ENCODE measurements around the gene TAF6. TPM values are rescaled to one million over a fixed set of nuclear protein-coding genes. Genes with fewer than 3 reads are reported as not detected.

The TAF6 gene
- total and polyA plus RNA-seq, 9 of the 15 experiments (the other 6 are each of a cell fraction or from before 2014, with no cell fraction given), result 0.78 to 78.7 (median 21.3) TPM

GRCh38 chr7:100063376-100063775, 55.8 kb downstream of the TAF6 start (continued):
- no peak for TF ChIP-seq ZNF785 (CRISPR knock-in tag; IDR thresholded peaks at IDR 0.05)

DNA sequence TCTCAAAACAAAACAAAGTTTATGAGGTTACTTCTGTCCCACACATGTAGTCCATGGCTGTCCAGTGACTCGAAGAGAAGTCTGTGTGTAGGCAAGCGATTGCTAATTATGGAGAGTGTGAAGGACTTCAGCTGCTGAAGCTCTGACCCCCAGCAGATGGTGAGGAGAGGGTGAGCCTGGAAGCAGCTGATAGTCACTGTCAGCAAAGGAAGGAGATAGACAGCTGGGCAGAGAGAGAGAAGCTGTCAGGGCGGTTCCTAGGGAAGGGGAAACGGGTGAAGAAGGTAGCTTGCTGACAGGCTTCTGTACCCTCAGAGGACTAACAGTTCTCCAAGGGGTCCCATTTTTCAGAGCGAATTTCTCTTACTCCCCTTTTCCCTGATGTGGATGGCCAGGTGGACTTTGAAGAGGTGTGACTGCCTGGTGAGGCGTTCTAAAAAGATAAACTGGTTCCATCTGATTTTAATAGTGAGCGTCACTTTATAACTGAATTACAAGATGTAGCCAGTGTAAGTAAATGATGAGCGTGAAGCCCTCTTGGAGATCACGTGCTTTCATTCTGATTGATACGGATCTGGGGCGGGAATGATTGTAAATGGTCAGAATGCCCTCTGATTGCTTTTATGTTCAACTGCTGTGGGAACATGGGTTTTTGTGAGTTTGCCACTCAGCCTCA, 57.5 kb downstream of the TAF6 start:
- 62% methylated on average over 11 of the region's 11 CpGs for WGBS (ENCODE audit: insufficient coverage, low coverage, missing lambda C conversion rate)
- BruUV-seq (replicated peaks), result no TSS peak
- peak; percentile 78 for FAIRE-seq
- ATAC-seq, result peak; percentile 54
- Histone ChIP-seq H3K9me1 (ENCODE audit: control insufficient read depth, insufficient read depth, low read length) (no peaks in the 10 kb centered on the region), H3K4me1 (replicated peaks in 1 of 2; ENCODE audit: control insufficient read depth in 2 of 2, insufficient read depth in 2 of 2, low read length in 2 of 2) (peaks cover 5 to 19% of the 10 kb centered on the region in 2 experiments; a peak in 3 of 5 replicates), H3K4me2 (ENCODE audit: insufficient read depth, low read length) (peak overlapping the region; percentile 14), H3K27ac (ENCODE audit: extremely low read depth, low read depth, low read length) (no peak overlapping the region; the same call in 2 of the 3 replicates), H3K27me3 (ENCODE audit: control insufficient read depth in 2 of 2, insufficient read depth in 2 of 2, low read length in 2 of 2) (no peaks in the 10 kb centered on the region), H3K36me3 (ENCODE audit: control insufficient read depth, insufficient read depth, low read length) (peaks cover 64% of the 10 kb centered on the region), H3K79me2 (ENCODE audit: control insufficient read depth, insufficient read depth, low read length) (no peaks in the 10 kb centered on the region), H4K20me1 (replicated peaks; ENCODE audit: control insufficient read depth, insufficient read depth, low read length) (no peaks in the 10 kb centered on the region), H3K4me3 (no peak overlapping the region), H2AFZ (ENCODE audit: low read depth, low read length) (no peak overlapping the region), H3K9ac (ENCODE audit: insufficient read depth in 1 of 2, low read depth in 2 of 2, low read length in 2 of 2) (peak overlapping the region in 1 of 2 experiments; percentile 31; a peak in 1 of 4 replicates), H3K9me3 (replicated peaks; ENCODE audit: control insufficient read depth, insufficient read depth, low read depth, low read length) (no peaks in the 10 kb centered on the region; the same call in 1 of the 2 replicates)
- ChIA-PET CTCF (ENCODE audit: low intra/inter-chr PET ratio) (interaction anchor here (0.5 kb wide), 1 partner anchor 33 kb away, joined by 4 read pairs; no protein-coding TSS in a partner anchor), POLR2A (interaction anchor here (0.5 to 1.1 kb wide), 5 partner anchors 11 to 659 kb away, joined by 3 to 7 read pairs (median 5); partner anchors contain the start of gene ZSCAN21)
- intact Hi-C loops (cut with micrococcal nuclease), result no loop called here
- in situ Hi-C loops (cut with MboI), result no loop called here
- DNase-seq (ENCODE audit: extremely low read depth in 1 of 4, low spot score in 3 of 4), result peak; percentile 65 to 78 (median 76)
- no peak for TF ChIP-seq SLC30A9 (CRISPR knock-in tag; IDR thresholded peaks at IDR 0.05)
- TF ChIP-seq MTF1 (CRISPR knock-in tag; IDR thresholded peaks at IDR 0.05; ENCODE audit: borderline replicate concordance), result no peak
- TF ChIP-seq ZNF431 (CRISPR knock-in tag; IDR thresholded peaks at IDR 0.05), result no peak
- TF ChIP-seq ZNF197 (CRISPR knock-in tag; IDR thresholded peaks at IDR 0.05; ENCODE audit: low read depth), result no peak
- TF ChIP-seq TFAM (CRISPR knock-in tag; conservative IDR thresholded peaks at IDR 0.05), result no peak
- peak; percentile 44; the same call in 1 of the 2 replicates for TF ChIP-seq HLTF (IDR thresholded peaks at IDR 0.05)
- no peak for TF ChIP-seq NFIX (CRISPR knock-in tag; IDR thresholded peaks at IDR 0.05; ENCODE audit: low read depth)
- TF ChIP-seq ZNF347 (CRISPR knock-in tag; IDR thresholded peaks at IDR 0.05; ENCODE audit: low read depth), result no peak
- no peak for TF ChIP-seq HNRNPLL (IDR thresholded peaks at IDR 0.05; ENCODE audit: low read depth, low read length, poor library complexity, severe bottlenecking)
- TF ChIP-seq ZNF232 (CRISPR knock-in tag; IDR thresholded peaks at IDR 0.05), result no peak
- TF ChIP-seq TRIM28 (IDR thresholded peaks at IDR 0.05), result peak; percentile 31; the same call in 1 of the 2 replicates
- no peak for TF ChIP-seq NFRKB (IDR thresholded peaks at IDR 0.05; ENCODE audit: low read depth)
- TF ChIP-seq PHF21A (IDR thresholded peaks at IDR 0.05; ENCODE audit: borderline replicate concordance, low read depth), result no peak
- no peak for TF ChIP-seq DIDO1 (tag; IDR thresholded peaks at IDR 0.05; ENCODE audit: low read depth)
- TF ChIP-seq PTTG1 (tag; IDR thresholded peaks at IDR 0.05; ENCODE audit: low read depth), result no peak
- TF ChIP-seq, protein P1, sequence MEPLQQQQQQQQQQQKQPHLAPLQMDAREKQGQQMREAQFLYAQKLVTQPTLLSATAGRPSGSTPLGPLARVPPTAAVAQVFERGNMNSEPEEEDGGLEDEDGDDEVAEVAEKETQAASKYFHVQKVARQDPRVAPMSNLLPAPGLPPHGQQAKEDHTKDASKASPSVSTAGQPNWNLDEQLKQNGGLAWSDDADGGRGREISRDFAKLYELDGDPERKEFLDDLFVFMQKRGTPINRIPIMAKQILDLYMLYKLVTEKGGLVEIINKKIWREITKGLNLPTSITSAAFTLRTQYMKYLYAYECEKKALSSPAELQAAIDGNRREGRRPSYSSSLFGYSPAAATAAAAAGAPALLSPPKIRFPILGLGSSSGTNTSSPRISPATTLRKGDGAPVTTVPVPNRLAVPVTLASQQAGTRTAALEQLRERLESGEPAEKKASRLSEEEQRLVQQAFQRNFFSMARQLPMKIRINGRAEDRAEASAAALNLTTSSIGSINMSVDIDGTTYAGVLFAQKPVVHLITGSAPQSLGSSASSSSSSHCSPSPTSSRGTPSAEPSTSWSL (CRISPR knock-in tag; IDR thresholded peaks at IDR 0.05; ENCODE audit: borderline replicate concordance), result no peak
- TF ChIP-seq MYNN (IDR thresholded peaks at IDR 0.05), result 0 out of 2 replicates have a peak, but pooled peaks have one; percentile 57
- TF ChIP-seq MYNN (CRISPR knock-in tag; IDR thresholded peaks at IDR 0.05), result no peak
- TF ChIP-seq CBX1 (IDR thresholded peaks at IDR 0.05; ENCODE audit: low read depth), result no peak
- TF ChIP-seq TEAD4 (IDR thresholded peaks at IDR 0.05; ENCODE audit: low read length), result peak; percentile 91
- TF ChIP-seq TEAD4 (CRISPR knock-in tag; IDR thresholded peaks at IDR 0.05; ENCODE audit: borderline replicate concordance), result no peak

Data from K562 (cell line).